Keratinocyte (primary cell): ENCODE data around the gene EIF5B. TPM values are rescaled to one million over a fixed set of nuclear protein-coding genes. Genes with fewer than 3 reads are reported as not detected.

ENCODE experiments used
- DNase-seq: peaks from one replicate; pipeline ENCODE4 v3.0.0-alpha.2; 2011; ENCODE audit warnings: low read depth, missing footprints, low spot score
- FAIRE-seq: peaks from 2 replicates; lab custom pipeline; 2011; peaks lifted over from hg19 to GRCh38; lab: Jason Lieb, UNC
- H2AFZ ChIP-seq: 2 replicates; pipeline ENCODE4 v1.6.0; 2012; ENCODE audit warnings: low read length, control low read depth, inconsistent platforms; ENCODE audit not compliant: control insufficient read depth
- H3K27ac ChIP-seq: 2 replicates; pipeline ENCODE4 v1.5.1; 2011; ENCODE audit warnings: low read length; ENCODE audit not compliant: control insufficient read depth, insufficient read depth
- H3K27me3 ChIP-seq: 3 replicates; pipeline ENCODE4 v1.6.0; 2011; ENCODE audit warnings: low read length; ENCODE audit not compliant: control insufficient read depth, insufficient read depth; ENCODE audit errors: extremely low read depth
- H3K36me3 ChIP-seq, 2 experiments: 2 replicates in 1 of 2; 3 replicates in 1 of 2; pipeline ENCODE4 v1.5.1; 2011; ENCODE audit warnings: low read length in 2 of 2, mild to moderate bottlenecking in 1 of 2; ENCODE audit not compliant: control insufficient read depth in 2 of 2, insufficient read depth in 2 of 2; ENCODE audit errors: extremely low read depth in 1 of 2
- H3K4me1 ChIP-seq: 3 replicates; pipeline ENCODE4 v1.5.1; 2011; ENCODE audit warnings: low read length; ENCODE audit not compliant: control insufficient read depth, insufficient read depth; ENCODE audit errors: extremely low read depth
- H3K4me2 ChIP-seq: 3 replicates; pipeline ENCODE4 v1.6.0; 2011; ENCODE audit warnings: low read depth, low read length; ENCODE audit not compliant: control insufficient read depth, insufficient read depth; ENCODE audit errors: extremely low read depth
- H3K4me3 ChIP-seq, 3 experiments: fragments of 200-600 bp in 1 of 3; sonication (generic) in 1 of 3; 2 replicates in 2 of 3; 3 replicates in 1 of 3; pipeline ENCODE4 v1.5.1; 2011 to 2016; ENCODE audit warnings: low read length in 3 of 3, mild to moderate bottlenecking in 3 of 3, control low read depth in 2 of 3, inconsistent platforms in 1 of 3, low read depth in 1 of 3, mixed read lengths in 1 of 3, mixed run types in 1 of 3, moderate library complexity in 1 of 3; ENCODE audit not compliant: control insufficient read depth in 2 of 3, insufficient read depth in 2 of 3; ENCODE audit errors: extremely low read depth in 1 of 3
- H3K79me2 ChIP-seq: 2 replicates; pipeline ENCODE4 v1.6.0; 2012; ENCODE audit warnings: low read length; ENCODE audit not compliant: control insufficient read depth, insufficient read depth
- H3K9ac ChIP-seq: 3 replicates; pipeline ENCODE4 v1.6.0; 2011; ENCODE audit warnings: low read length; ENCODE audit not compliant: control insufficient read depth, insufficient read depth; ENCODE audit errors: extremely low read depth
- H3K9me1 ChIP-seq: 3 replicates; pipeline ENCODE4 v1.6.0; 2011; ENCODE audit warnings: low read length; ENCODE audit not compliant: control insufficient read depth, insufficient read depth; ENCODE audit errors: extremely low read depth
- H3K9me3 ChIP-seq: 2 replicates; pipeline ENCODE4 v1.5.1; 2012; ENCODE audit warnings: low read depth, low read length; ENCODE audit not compliant: control insufficient read depth
- H4K20me1 ChIP-seq: 3 replicates; pipeline ENCODE4 v1.6.0; 2011; ENCODE audit warnings: low read length; ENCODE audit not compliant: control insufficient read depth, insufficient read depth; ENCODE audit errors: extremely low read depth
- CTCF ChIP-seq, 3 experiments: IDR thresholded peaks in 1 of 3; conservative IDR thresholded peaks in 1 of 3; optimal IDR thresholded peaks in 1 of 3; 2 replicates in 2 of 3; 3 replicates in 1 of 3; pipeline versions ENCODE3 to v1.5.1; 2011; ENCODE audit warnings: low read length in 3 of 3, mild to moderate bottlenecking in 3 of 3, moderate library complexity in 2 of 3, control low read depth in 1 of 3, inconsistent platforms in 1 of 3; ENCODE audit not compliant: insufficient read depth in 2 of 3; ENCODE audit errors: extremely low read depth in 1 of 3
- EZH2 ChIP-seq: IDR thresholded peaks from one replicate; pipeline ENCODE4 v1.6.1; 2012; ENCODE audit warnings: inconsistent platforms, mild to moderate bottlenecking, low read length, moderate library complexity
- dilution Hi-C: fragments of 300-500 bp; cut with MboI; formaldehyde crosslinking; loops from one replicate; pipeline ENCODE4 v1.7.0; 2020; ENCODE audit warnings: low sequenced_read_pairs; ENCODE audit not compliant: extremely low pct_ligation_motif_present
- polyA plus RNA-seq, 5 experiments: library from polyadenylated mRNA; depleted of rRNA in 3 of 5; stranded (reverse) in 3 of 5; stranded (forward) in 1 of 5; unstranded in 1 of 5; fragments of >200 nt; gene quantifications; 1 replicate in 1 of 5; 2 replicates in 3 of 5; 3 replicates in 1 of 5; pipeline versions ENCODE4 v1.2.1 to v1.2.3, GENCODE V29; 2011 to 2012; ENCODE audit warnings: missing spikeins in 2 of 5, low read depth in 1 of 5, low replicate concordance in 1 of 5

EIF5B gene
- polyA plus RNA-seq, 1 donor (not counting 4 experiments of a cell fraction or from before 2014, with no cell fraction given): 32.6 TPM

GRCh38 chr2:99374747-99375146 is 37.6 kb downstream of the EIF5B start:
- Histone ChIP-seq H3K4me3 (no peak overlapping the region), H3K27ac (no peak overlapping the region), H3K79me2 (no peaks in the 10 kb centered on the region), H4K20me1 (no peaks in the 10 kb centered on the region), H3K27me3 (no peaks in the 10 kb centered on the region), H3K9me3 (no peaks in the 10 kb centered on the region), H3K36me3 (peaks cover 12 to 19% of the 10 kb centered on the region in 2 experiments), H3K4me2 (no peak overlapping the region), H3K9me1 (no peaks in the 10 kb centered on the region), H3K9ac (no peak overlapping the region), H2AFZ (no peak overlapping the region), H3K4me1 (no peaks in the 10 kb centered on the region)
- DNase-seq: no peak
- FAIRE-seq: no peak
- TF ChIP-seq CTCF (optimal IDR thresholded peaks at IDR 0.05 in 1 of 3, IDR thresholded peaks at IDR 0.05 in 1 of 3, conservative IDR thresholded peaks at IDR 0.05 in 1 of 3; ENCODE audit: extremely low read depth in 1 of 3, insufficient read depth in 2 of 3, low read length in 3 of 3) (no peak), EZH2 (no peak)
- dilution Hi-C loops: no loop called here

DNA sequence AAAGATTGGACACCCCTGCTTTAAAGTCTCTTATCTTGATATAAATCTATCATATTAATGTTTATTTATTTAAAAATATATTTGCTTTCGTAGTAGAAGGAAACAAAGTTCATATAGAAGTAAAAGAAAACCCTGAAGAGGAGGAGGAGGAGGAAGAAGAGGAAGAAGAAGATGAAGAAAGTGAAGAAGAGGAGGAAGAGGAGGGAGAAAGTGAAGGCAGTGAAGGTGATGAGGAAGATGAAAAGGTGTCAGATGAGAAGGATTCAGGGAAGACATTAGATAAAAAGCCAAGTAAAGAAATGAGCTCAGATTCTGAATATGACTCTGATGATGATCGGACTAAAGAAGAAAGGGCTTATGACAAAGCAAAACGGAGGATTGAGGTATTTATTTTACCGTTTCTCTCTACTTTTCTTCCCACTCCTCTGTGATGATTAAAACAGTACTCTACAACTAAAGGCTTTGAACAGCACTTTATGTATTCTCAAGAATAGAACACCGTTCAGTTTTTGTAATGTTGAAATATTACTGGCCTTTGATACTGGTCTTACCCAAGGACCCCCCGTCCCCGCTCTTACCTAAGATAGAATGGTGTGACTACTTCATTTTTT is 39.2 kb downstream of the EIF5B start:
- FAIRE-seq: no peak
- H3K36me3 ChIP-seq: peaks cover 12 to 22% of the 10 kb centered on the region in 2 experiments

More for the DNA sequence above, 39.2 kb downstream of the EIF5B start:
- Histone ChIP-seq H3K4me2 (no peak overlapping the region), H3K79me2 (no peaks in the 10 kb centered on the region), H3K4me3 (no peak overlapping the region), H4K20me1 (no peaks in the 10 kb centered on the region), H3K27ac (no peak overlapping the region), H3K4me1 (no peaks in the 10 kb centered on the region), H3K9me1 (no peaks in the 10 kb centered on the region), H3K9me3 (no peaks in the 10 kb centered on the region), H3K9ac (no peak overlapping the region), H3K27me3 (no peaks in the 10 kb centered on the region), H2AFZ (no peak overlapping the region)
- TF ChIP-seq EZH2 (no peak), CTCF (optimal IDR thresholded peaks at IDR 0.05 in 1 of 3, IDR thresholded peaks at IDR 0.05 in 1 of 3, conservative IDR thresholded peaks at IDR 0.05 in 1 of 3; ENCODE audit: extremely low read depth in 1 of 3, insufficient read depth in 2 of 3, low read length in 3 of 3) (no peak)
- no peak for DNase-seq
- dilution Hi-C loops: no loop called here
